ENCODE results near the gene ATL1.

The ATL1 gene

GRCh38 chr14:50524731-50525515, 35.0 kb upstream of the ATL1 start:
- peaks cover 25% of the 10 kb centered on the region for H3K4me1 ChIP-seq
- H3K4me3 ChIP-seq = no peak overlapping the region
- H3K27ac ChIP-seq = no peak overlapping the region
- peaks cover 32% of the 10 kb centered on the region for H3K36me3 ChIP-seq
- H3K27me3 ChIP-seq = no peaks in the 10 kb centered on the region
- H3K9ac ChIP-seq = no peak overlapping the region
- no peaks in the 10 kb centered on the region for H3K9me3 ChIP-seq
- H4K20me1 ChIP-seq = peaks cover 100% of the 10 kb centered on the region
- H3K4me2 ChIP-seq = no peak overlapping the region
- no peak for TF ChIP-seq Cebpa-rat (IDR thresholded peaks at IDR 0.05)

GRCh38 chr14:50528000-50528399, 31.9 kb upstream of the ATL1 start:
- Histone ChIP-seq H3K4me3 (no peak overlapping the region), H4K20me1 (peaks cover 89% of the 10 kb centered on the region), H3K4me2 (peak overlapping the region; percentile 51), H3K27ac (no peak overlapping the region), H3K9me3 (no peaks in the 10 kb centered on the region), H3K36me3 (peaks cover 22% of the 10 kb centered on the region; the same call in 1 of the 2 replicates), H3K4me1 (peaks cover 45% of the 10 kb centered on the region), H3K27me3 (no peaks in the 10 kb centered on the region), H3K9ac (no peak overlapping the region)
- no peak for TF ChIP-seq Cebpa-rat (IDR thresholded peaks at IDR 0.05)

GRCh38 chr14:50529288-50530179, 30.4 kb upstream of the ATL1 start:
- peaks cover 74% of the 10 kb centered on the region for H4K20me1 ChIP-seq
- TF ChIP-seq Cebpa-rat (IDR thresholded peaks at IDR 0.05) = no peak
- no peaks in the 10 kb centered on the region for H3K9me3 ChIP-seq
- H3K4me2 ChIP-seq = peak overlapping the region; percentile 80
- 0 out of 2 replicates have a peak overlapping the region, but pooled peaks have one; percentile 23 for H3K9ac ChIP-seq
- peaks cover 16% of the 10 kb centered on the region; the same call in 1 of the 2 replicates for H3K36me3 ChIP-seq
- H3K4me1 ChIP-seq = peaks cover 51% of the 10 kb centered on the region
- H3K27me3 ChIP-seq = no peaks in the 10 kb centered on the region
- H3K4me3 ChIP-seq = no peak overlapping the region
- H3K27ac ChIP-seq = no peak overlapping the region

- H3K9me3 ChIP-seq = no peaks in the 10 kb centered on the region
- peaks cover 51% of the 10 kb centered on the region for H3K4me1 ChIP-seq
- peak overlapping the region; percentile 80 for H3K4me2 ChIP-seq
- H3K9ac ChIP-seq = 0 out of 2 replicates have a peak overlapping the region, but pooled peaks have one; percentile 93
- peaks cover 11% of the 10 kb centered on the region; the same call in 1 of the 2 replicates for H3K36me3 ChIP-seq
- H3K27me3 ChIP-seq = no peaks in the 10 kb centered on the region
- no peak for TF ChIP-seq Cebpa-rat (IDR thresholded peaks at IDR 0.05)
- H4K20me1 ChIP-seq = peaks cover 66% of the 10 kb centered on the region
- H3K4me3 ChIP-seq = peak overlapping the region; percentile 88
- no peak overlapping the region for H3K27ac ChIP-seq
Observed at GRCh38 chr14:50530358-50530757, 29.6 kb upstream of the ATL1 start.

GRCh38 chr14:50530794-50531365, 29.1 kb upstream of the ATL1 start:
- H3K9ac ChIP-seq = peak overlapping the region; percentile 93
- peaks cover 60% of the 10 kb centered on the region for H4K20me1 ChIP-seq
- H3K27ac ChIP-seq = no peak overlapping the region
- H3K4me1 ChIP-seq = peaks cover 51% of the 10 kb centered on the region
- TF ChIP-seq Cebpa-rat (IDR thresholded peaks at IDR 0.05) = no peak
- H3K4me2 ChIP-seq = peak overlapping the region; percentile 80
- peaks cover 11% of the 10 kb centered on the region; the same call in 1 of the 2 replicates for H3K36me3 ChIP-seq
- H3K27me3 ChIP-seq = no peaks in the 10 kb centered on the region
- H3K9me3 ChIP-seq = no peaks in the 10 kb centered on the region
- peak overlapping the region; percentile 88 for H3K4me3 ChIP-seq

GRCh38 chr14:50531595-50532501, 28.1 kb upstream of the ATL1 start:
- peak overlapping the region; percentile 93 for H3K9ac ChIP-seq
- H3K4me3 ChIP-seq = peak overlapping the region; percentile 88
- H3K4me2 ChIP-seq = peak overlapping the region; percentile 80
- H3K27ac ChIP-seq = peak overlapping the region; percentile 97
- H3K9me3 ChIP-seq = peaks cover 4% of the 10 kb centered on the region; the same call in 1 of the 2 replicates
- H3K27me3 ChIP-seq = no peaks in the 10 kb centered on the region
- peaks cover 51% of the 10 kb centered on the region for H3K4me1 ChIP-seq
- peaks cover 4% of the 10 kb centered on the region; the same call in 1 of the 2 replicates for H3K36me3 ChIP-seq
- peaks cover 51% of the 10 kb centered on the region for H4K20me1 ChIP-seq
- TF ChIP-seq Cebpa-rat (IDR thresholded peaks at IDR 0.05) = no peak

GRCh38 chr14:50532502-50533240, 27.3 kb upstream of the ATL1 start, which contains the start of gene MAP4K5:
Gene MAP4K5, minus strand, starts transcription at chr14:50532569. Its CDS starts 520 bp downstream, at chr14:50532049.
- peak within 1 kb of the TSS; percentile 80 for H3K4me2 ChIP-seq
- peaks cover 4% of the 10 kb centered on the region; the same call in 1 of the 2 replicates for H3K36me3 ChIP-seq
- H3K27me3 ChIP-seq = no peaks in the 10 kb centered on the region
- no peak for TF ChIP-seq Cebpa-rat (IDR thresholded peaks at IDR 0.05)
- peaks cover 48% of the 10 kb centered on the region for H3K4me1 ChIP-seq
- H3K27ac ChIP-seq = peak within 1 kb of the TSS; percentile 97
- H3K9ac ChIP-seq = peak within 1 kb of the TSS; percentile 93
- peaks cover 13% of the 10 kb centered on the region for H3K9me3 ChIP-seq
- H3K4me3 ChIP-seq = peak within 1 kb of the TSS; percentile 88
- H4K20me1 ChIP-seq = peaks cover 43% of the 10 kb centered on the region

GRCh38 chr14:50533241-50533705, 26.7 kb upstream of the ATL1 start:
- peaks cover 4% of the 10 kb centered on the region; the same call in 1 of the 2 replicates for H3K36me3 ChIP-seq
- H3K9ac ChIP-seq = no peak overlapping the region; the same call in 1 of the 2 replicates
- no peak overlapping the region for H3K27ac ChIP-seq
- H4K20me1 ChIP-seq = peaks cover 37% of the 10 kb centered on the region
- H3K9me3 ChIP-seq = peaks cover 19% of the 10 kb centered on the region
- peak overlapping the region; percentile 88; the same call in 1 of the 2 replicates for H3K4me3 ChIP-seq
- H3K4me2 ChIP-seq = peak overlapping the region; percentile 80
- H3K27me3 ChIP-seq = no peaks in the 10 kb centered on the region
- no peak for TF ChIP-seq Cebpa-rat (IDR thresholded peaks at IDR 0.05)
- peaks cover 42% of the 10 kb centered on the region for H3K4me1 ChIP-seq
